ENCODE results near the gene RAB17. TPM values are rescaled to one million over a fixed set of nuclear protein-coding genes. Genes with fewer than 3 reads are reported as not detected.

Gene RAB17
- total and polyA plus RNA-seq, 2 of the 4 experiments (the other 2 are of a cell fraction): 0.41 TPM; not detected in 1

- no peaks in the 10 kb centered on the region; a peak in 1 of 4 replicates for H3K79me1 ChIP-seq (ENCODE audit: low read depth in 1 of 2, low read length in 2 of 2)
- no peak overlapping the region for H3K4me2 ChIP-seq (ENCODE audit: low read depth, low read length)
- in situ Hi-C loops (cut with MboI; ENCODE audit: low sequenced_read_pairs): no loop called here
- ChIA-PET POLR2A (ENCODE audit: unreplicated experiment) (no interaction called here), CTCF (interaction anchor here (1.2 kb wide), 1 partner anchor 28 kb away, joined by 4 read pairs; no protein-coding TSS in a partner anchor)
- H4K5ac ChIP-seq (ENCODE audit: low read depth, low read length): no peak overlapping the region
- H2BK20ac ChIP-seq (ENCODE audit: low read depth, low read length): no peak overlapping the region
- peak; percentile 60 for DNase-seq
- no peak overlapping the region for H3K9ac ChIP-seq (ENCODE audit: low read depth, low read length)
- H3K14ac ChIP-seq (replicated peaks; ENCODE audit: low read depth, low read length): no peak overlapping the region
- H3K23ac ChIP-seq (ENCODE audit: low read depth, low read length): no peak overlapping the region
- no peaks in the 10 kb centered on the region; the same call in 1 of the 2 replicates for H3K9me1 ChIP-seq (ENCODE audit: insufficient read depth, low read length)
- H3K18ac ChIP-seq (ENCODE audit: low read depth, low read length): no peak overlapping the region
- dilution Hi-C loops (cut with HindIII; ENCODE audit: low sequenced_read_pairs, unreplicated experiment): no loop called here
- no peaks in the 10 kb centered on the region for H3K27me3 ChIP-seq (ENCODE audit: control insufficient read depth, insufficient read depth, low read length)
- ATAC-seq (ENCODE audit: low read depth): peak; percentile 86
- H2AK9ac ChIP-seq (replicated peaks; ENCODE audit: low read depth, low read length, poor library complexity): no peak overlapping the region
- H3K36me3 ChIP-seq (ENCODE audit: control insufficient read depth, insufficient read depth, low read length): no peaks in the 10 kb centered on the region
- peaks cover 4% of the 10 kb centered on the region; the same call in 1 of the 2 replicates for H3K4me1 ChIP-seq (ENCODE audit: control insufficient read depth, insufficient read depth, low read length)
- no peak overlapping the region for H3K56ac ChIP-seq (ENCODE audit: extremely low read depth, insufficient read depth, low read length)
- H4K91ac ChIP-seq (ENCODE audit: insufficient read depth, low read depth, low read length): no peak overlapping the region
- intact Hi-C loops (cut with micrococcal nuclease): no loop called here
- H2BK120ac ChIP-seq (ENCODE audit: low read depth, low read length): no peak overlapping the region
- H3K4ac ChIP-seq (ENCODE audit: low read depth, low read length): no peak overlapping the region
- WGBS, 2 experiments (ENCODE audit: extremely low coverage in 2 of 2, insufficient read length in 1 of 2): 52% methylated on average over 3 of the region's 6 CpGs; no CpG with 5 or more reads in 1 of the 2 experiments
- peak overlapping the region; percentile 25 for H2AFZ ChIP-seq (replicated peaks; ENCODE audit: low read length, poor library complexity)
- no peak overlapping the region for H2BK15ac ChIP-seq (ENCODE audit: low read depth, low read length)
- H3K9me3 ChIP-seq (ENCODE audit: control insufficient read depth, insufficient read depth, low read length): no peaks in the 10 kb centered on the region
- H4K20me1 ChIP-seq (ENCODE audit: insufficient read depth, low read length): no peaks in the 10 kb centered on the region
- no TSS peak for BruUV-seq (replicated peaks)
- no peak overlapping the region for H2BK5ac ChIP-seq (ENCODE audit: low read depth, low read length, poor library complexity, severe bottlenecking)
- no peak overlapping the region for H3K4me3 ChIP-seq (ENCODE audit: insufficient read depth, low read depth, low read length)
- H4K8ac ChIP-seq (ENCODE audit: low read depth in 2 of 2, low read length in 2 of 2): no peak overlapping the region
- no peak overlapping the region for H2AK5ac ChIP-seq (ENCODE audit: low read depth, low read length)
- no peak overlapping the region for H3K27ac ChIP-seq (ENCODE audit: insufficient read depth, low read length)
- TF ChIP-seq RCOR1 (IDR thresholded peaks at IDR 0.05; ENCODE audit: insufficient replicate concordance, low read length) (no peak), CEBPB (IDR thresholded peaks at IDR 0.05; ENCODE audit: low read depth, low read length) (no peak), CTCF (conservative IDR thresholded peaks at IDR 0.05; ENCODE audit: low read depth, low read length) (no peak), CHD1 (IDR thresholded peaks at IDR 0.05; ENCODE audit: low read depth, low read length) (no peak), ELK1 (IDR thresholded peaks at IDR 0.05; ENCODE audit: borderline replicate concordance, low read depth, low read length) (no peak), NFE2L2 (IDR thresholded peaks at IDR 0.05; ENCODE audit: low read depth, low read length) (no peak), SMC3 (IDR thresholded peaks at IDR 0.05; ENCODE audit: low read depth, low read length) (no peak), USF2 (IDR thresholded peaks at IDR 0.05; ENCODE audit: low read depth, low read length) (no peak), BHLHE40 (IDR thresholded peaks at IDR 0.05; ENCODE audit: low read depth, low read length) (no peak), POLR2A (IDR thresholded peaks at IDR 0.05; ENCODE audit: low read depth, low read length) (no peak), MAZ (IDR thresholded peaks at IDR 0.05; ENCODE audit: borderline replicate concordance, low read depth, low read length) (no peak), MXI1 (IDR thresholded peaks at IDR 0.05; ENCODE audit: borderline replicate concordance, low read depth, low read length) (no peak), RAD21 (IDR thresholded peaks at IDR 0.05; ENCODE audit: low read length) (no peak)
Observed at GRCh38 chr2:237540823-237541222, 49.7 kb downstream of the RAB17 start.

Measured in IMR-90 (cell line).